Inflammatory macrophage (primary cell): ENCODE results near the gene KIF21A.

Experiments
- DNase-seq, 2 donors: peaks; one replicate each; pipeline ENCODE4 v3.0.0-alpha.2; 2020 to 2022

The KIF21A gene

GRCh38 chr12:39431002-39431796 lies 11.7 kb downstream of the KIF21A start:
- DNase-seq, result no peak

GRCh38 chr12:39429809-39430208 lies 13.1 kb downstream of the KIF21A start:
- no peak for DNase-seq

- no peak for DNase-seq
These were observed 15.5 kb downstream of the KIF21A start for GRCh38 chr12:39427360-39427808.

GRCh38 chr12:39426636-39427240 lies 16.2 kb downstream of the KIF21A start:
- DNase-seq, result no peak

- no peak for DNase-seq
These were observed 22.9 kb downstream of the KIF21A start for GRCh38 chr12:39420043-39420442.

- no peak for DNase-seq
These were observed 23.4 kb downstream of the KIF21A start for GRCh38 chr12:39419471-39419870.

GRCh38 chr12:39417916-39418315 lies 25.0 kb downstream of the KIF21A start:
- no peak for DNase-seq

- DNase-seq, result no peak
These were observed 28.8 kb downstream of the KIF21A start for GRCh38 chr12:39413836-39414771.

GRCh38 chr12:39412210-39412609 lies 30.7 kb downstream of the KIF21A start:
- no peak for DNase-seq

GRCh38 chr12:39406262-39406661 lies 36.7 kb downstream of the KIF21A start:
- DNase-seq, result no peak

- DNase-seq, result no peak
These were observed 37.3 kb downstream of the KIF21A start for GRCh38 chr12:39405580-39405979.

- no peak for DNase-seq
These were observed 38.9 kb downstream of the KIF21A start for GRCh38 chr12:39404000-39404399.

GRCh38 chr12:39403376-39403775 lies 39.5 kb downstream of the KIF21A start:
- no peak for DNase-seq

- no peak for DNase-seq
These were observed 40.0 kb downstream of the KIF21A start for GRCh38 chr12:39402922-39403321.

GRCh38 chr12:39401459-39401858 lies 41.5 kb downstream of the KIF21A start:
- peak in 1 of 2 donors; percentile 53 for DNase-seq

GRCh38 chr12:39395866-39396265 lies 47.1 kb downstream of the KIF21A start:
- DNase-seq, result no peak

- no peak for DNase-seq
These were observed 49.0 kb downstream of the KIF21A start for GRCh38 chr12:39393890-39394289.

- no peak for DNase-seq
These were observed 49.7 kb downstream of the KIF21A start for GRCh38 chr12:39393179-39393578.

GRCh38 chr12:39392154-39392925 lies 50.6 kb downstream of the KIF21A start:
- no peak for DNase-seq

GRCh38 chr12:39390752-39391151 lies 52.2 kb downstream of the KIF21A start:
- no peak for DNase-seq

- DNase-seq, result no peak
These were observed 53.3 kb downstream of the KIF21A start for GRCh38 chr12:39389399-39390150.

- DNase-seq, result no peak
These were observed 56.6 kb downstream of the KIF21A start for GRCh38 chr12:39386335-39386734.
